Measurements from ENCODE around the gene ARID5B. TPM values are rescaled to one million over a fixed set of nuclear protein-coding genes. Genes with fewer than 3 reads are reported as not detected.

The ARID5B gene
- total RNA-seq, 2 experiments from 2014 or later = 71.1 to 73.9 TPM

DNA sequence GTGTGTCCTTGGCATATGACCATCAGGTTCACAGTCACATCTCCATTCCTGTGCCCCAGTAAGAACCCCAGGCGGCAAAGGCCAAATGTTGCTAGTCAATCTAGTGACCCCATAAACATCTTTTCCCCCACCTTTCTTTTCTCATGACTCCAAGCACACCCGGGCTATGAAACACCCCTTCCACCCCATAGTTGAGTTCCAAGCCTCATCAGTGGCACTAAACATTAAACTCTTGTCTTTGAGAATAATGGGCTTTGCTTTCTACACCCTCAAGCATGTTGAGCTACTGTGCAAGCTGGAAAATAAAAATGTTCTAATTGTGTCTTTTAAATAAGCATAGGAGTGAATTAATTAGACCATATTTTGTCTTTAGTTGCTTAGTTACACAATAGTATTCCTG lies 9.4 kb downstream of the ARID5B start:
- ChIA-PET POLR2A (interaction anchor here (0.5 to 1.2 kb wide), 3 partner anchors 9 to 136 kb away, joined by 3 read pairs; partner anchors contain the start of gene ARID5B), CTCF (no interaction called here)
- H3K27me3 Mint-ChIP-seq = no peaks in the 10 kb centered on the region
- H3K9me3 Mint-ChIP-seq = no peaks in the 10 kb centered on the region
- H3K4me1 Mint-ChIP-seq = peaks cover 45% of the 10 kb centered on the region
- peaks cover 77% of the 10 kb centered on the region for H3K36me3 Mint-ChIP-seq (ENCODE audit: low read depth)
- H3K27ac Mint-ChIP-seq = no peak overlapping the region
- no peak for DNase-seq
- no peak overlapping the region for H3K4me3 Mint-ChIP-seq

DNA sequence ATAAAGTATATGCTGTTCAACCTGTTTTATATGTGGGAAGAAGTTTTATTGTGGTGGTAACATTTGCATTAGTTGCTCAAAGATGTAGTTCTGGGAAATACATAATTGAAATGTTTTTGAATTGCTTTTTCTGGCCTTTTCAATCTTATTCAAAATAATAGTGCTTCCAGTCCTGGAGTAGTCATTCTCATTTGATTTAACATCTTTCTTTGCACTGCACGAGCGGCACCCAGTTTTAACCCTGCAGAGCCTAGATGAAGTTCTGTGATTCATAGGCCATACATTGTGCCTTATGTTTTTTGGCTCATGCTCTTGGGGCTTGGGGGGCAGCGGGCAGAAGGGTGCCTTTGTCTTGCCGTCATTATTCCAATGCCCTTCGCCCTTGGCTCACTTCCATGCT lies 9.9 kb downstream of the ARID5B start:
- Mint-ChIP-seq H3K4me3 (no peak overlapping the region), H3K9me3 (no peaks in the 10 kb centered on the region), H3K4me1 (peaks cover 44% of the 10 kb centered on the region), H3K27ac (no peak overlapping the region), H3K36me3 (ENCODE audit: low read depth) (peaks cover 80% of the 10 kb centered on the region), H3K27me3 (no peaks in the 10 kb centered on the region)
- DNase-seq = no peak
- ChIA-PET CTCF (no interaction called here), POLR2A (interaction anchor here (0.6 to 1.2 kb wide), 2 partner anchors 9 to 135 kb away, joined by 3 read pairs; partner anchors contain the start of gene ARID5B)

DNA sequence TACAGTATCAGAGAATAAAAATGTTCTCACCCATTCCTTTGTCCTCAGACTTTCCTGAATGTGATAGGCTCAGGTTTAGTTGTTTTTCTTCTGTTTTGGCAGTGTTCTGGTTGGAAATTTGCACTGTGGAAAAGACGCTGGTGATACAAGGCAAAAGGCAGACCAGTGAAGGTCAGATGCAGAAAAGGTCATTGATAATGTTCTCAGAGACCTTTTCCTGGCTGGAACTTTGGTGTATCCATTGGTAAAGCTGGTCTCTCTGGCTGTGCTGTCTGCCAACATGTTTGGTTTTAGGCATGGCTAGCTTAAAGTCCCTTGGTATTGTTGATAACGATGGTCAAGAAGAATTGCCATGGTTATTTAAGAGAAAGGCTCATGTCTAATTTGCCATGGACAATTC lies 11.5 kb downstream of the ARID5B start:
- POLR2A ChIA-PET = interaction anchor here (1.3 kb wide), 1 partner anchor 9 kb away, joined by 4 read pairs; no protein-coding TSS in a partner anchor
- CTCF ChIA-PET = no interaction called here
- peaks cover 51% of the 10 kb centered on the region for H3K4me1 Mint-ChIP-seq

DNA sequence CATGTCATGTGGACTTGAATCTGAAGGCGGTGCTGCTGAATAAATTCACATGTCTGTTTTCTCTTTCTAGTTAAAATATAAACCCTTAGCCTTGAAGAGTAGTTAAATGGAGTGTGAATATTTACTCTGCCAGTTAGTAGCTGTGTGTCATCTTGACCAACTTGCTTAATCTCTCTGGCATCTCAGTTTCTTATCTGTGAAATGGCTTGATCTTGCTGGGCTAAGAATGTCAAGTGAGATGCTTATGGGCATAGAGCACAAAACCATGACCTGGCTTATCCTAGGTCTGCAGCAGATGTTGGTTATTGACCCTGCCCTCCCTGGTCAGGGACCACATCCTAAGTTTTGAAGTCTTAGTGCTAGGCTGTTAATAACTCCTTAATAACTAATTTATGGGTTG lies 16.6 kb downstream of the ARID5B start:
- no peaks in the 10 kb centered on the region for H3K27me3 Mint-ChIP-seq
- POLR2A ChIA-PET = no interaction called here
- CTCF ChIA-PET = interaction anchor here (0.5 kb wide), 1 partner anchor 120 kb away, joined by 3 read pairs; no protein-coding TSS in a partner anchor
- peaks cover 86% of the 10 kb centered on the region for H3K36me3 Mint-ChIP-seq (ENCODE audit: low read depth)
- H3K9me3 Mint-ChIP-seq = peaks cover 6% of the 10 kb centered on the region
- DNase-seq = no peak
- H3K27ac Mint-ChIP-seq = no peak overlapping the region
- H3K4me3 Mint-ChIP-seq = no peak overlapping the region
- peaks cover 47% of the 10 kb centered on the region for H3K4me1 Mint-ChIP-seq

More for the DNA sequence above, 11.5 kb downstream of the ARID5B start:
- H3K4me3 Mint-ChIP-seq = no peak overlapping the region
- peaks cover 86% of the 10 kb centered on the region for H3K36me3 Mint-ChIP-seq (ENCODE audit: low read depth)
- H3K27me3 Mint-ChIP-seq = no peaks in the 10 kb centered on the region
- no peak overlapping the region for H3K27ac Mint-ChIP-seq
- H3K9me3 Mint-ChIP-seq = peaks cover 5% of the 10 kb centered on the region
- no peak for DNase-seq

DNA sequence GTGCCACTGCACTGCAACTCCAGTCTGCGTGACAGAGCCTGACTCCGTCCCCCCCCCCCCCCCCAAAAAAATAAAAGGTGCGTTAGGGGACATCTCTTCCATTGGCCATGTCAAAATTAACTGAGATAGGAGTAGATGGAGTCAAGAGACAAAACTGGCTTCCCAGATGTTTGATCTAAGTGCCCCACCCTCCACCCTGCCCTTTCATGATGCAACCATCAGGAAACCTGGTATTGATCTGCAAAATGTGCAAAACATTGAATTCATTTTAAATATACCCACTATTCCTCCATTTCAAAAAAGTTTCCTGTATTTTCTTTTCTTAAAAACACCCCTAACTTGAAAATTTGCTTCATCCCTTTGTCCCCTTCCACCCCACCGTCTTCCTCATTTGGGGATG lies 17.5 kb downstream of the ARID5B start:
- ChIA-PET CTCF (no interaction called here), POLR2A (no interaction called here)
- DNase-seq = no peak
- peaks cover 6% of the 10 kb centered on the region for H3K9me3 Mint-ChIP-seq
- no peak overlapping the region for H3K4me3 Mint-ChIP-seq
- H3K27ac Mint-ChIP-seq = peak overlapping the region; percentile 41
- peaks cover 51% of the 10 kb centered on the region for H3K4me1 Mint-ChIP-seq
- no peaks in the 10 kb centered on the region for H3K27me3 Mint-ChIP-seq
- H3K36me3 Mint-ChIP-seq (ENCODE audit: low read depth) = peaks cover 86% of the 10 kb centered on the region

DNA sequence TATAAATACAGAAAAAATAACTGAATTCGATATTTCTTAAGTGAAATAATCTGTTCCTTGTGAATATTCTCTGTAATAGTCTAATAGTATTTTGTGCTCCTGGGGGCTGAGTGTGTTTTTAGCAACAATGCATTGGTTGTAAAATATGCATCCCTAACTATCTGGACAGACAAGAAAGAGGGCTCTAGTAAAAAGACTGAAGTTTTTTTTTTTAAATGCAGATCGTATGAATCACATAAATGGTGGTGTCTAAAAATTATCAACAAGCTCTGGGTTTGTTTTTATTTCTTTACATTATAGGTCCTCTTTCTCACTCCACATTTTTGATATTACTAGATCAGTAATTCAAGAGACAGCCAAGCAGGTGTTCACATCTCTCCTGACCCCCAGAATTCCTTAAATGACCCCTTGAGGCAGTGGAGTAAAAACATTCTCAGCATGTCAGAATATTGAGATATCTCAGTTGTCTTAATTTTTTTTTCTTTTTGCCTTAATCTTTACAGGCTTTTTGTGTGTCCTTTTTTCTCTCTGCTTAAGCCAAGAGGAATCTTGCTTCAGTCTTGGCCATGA lies 18.2 kb downstream of the ARID5B start:
- H3K4me3 Mint-ChIP-seq = no peak overlapping the region
- peaks cover 8% of the 10 kb centered on the region for H3K9me3 Mint-ChIP-seq
- peaks cover 53% of the 10 kb centered on the region for H3K4me1 Mint-ChIP-seq
- H3K27ac Mint-ChIP-seq = no peak overlapping the region
- H3K36me3 Mint-ChIP-seq (ENCODE audit: low read depth) = peaks cover 86% of the 10 kb centered on the region
- CTCF ChIA-PET = interaction anchor here (0.6 to 1.0 kb wide), 2 partner anchors 14 to 341 kb away, joined by 3 read pairs; no protein-coding TSS in a partner anchor
- H3K27me3 Mint-ChIP-seq = no peaks in the 10 kb centered on the region
- POLR2A ChIA-PET = no interaction called here
- no peak for DNase-seq

DNA sequence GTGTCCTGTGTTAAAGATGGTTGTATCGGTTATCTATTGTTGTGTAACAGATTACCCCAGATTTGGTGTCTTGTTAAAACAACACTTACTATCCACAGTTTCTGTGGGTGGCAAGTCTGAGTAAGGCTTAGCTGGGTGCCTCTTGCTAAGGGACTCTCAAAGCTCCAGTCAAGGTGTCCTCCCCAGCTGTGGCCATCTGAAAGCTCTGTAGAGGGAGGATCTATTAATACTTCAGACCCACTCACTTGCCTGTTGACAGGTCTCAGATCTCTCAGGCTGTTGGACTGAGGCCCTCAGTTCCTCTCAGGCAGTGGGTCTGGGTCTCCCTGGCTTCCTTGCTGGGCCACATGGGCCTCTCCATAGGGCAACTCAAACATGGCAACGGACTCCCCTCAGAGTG lies 19.6 kb downstream of the ARID5B start:
- Mint-ChIP-seq H3K27ac (no peak overlapping the region), H3K27me3 (no peaks in the 10 kb centered on the region), H3K9me3 (peaks cover 8% of the 10 kb centered on the region), H3K4me1 (peaks cover 49% of the 10 kb centered on the region), H3K36me3 (ENCODE audit: low read depth) (peaks cover 86% of the 10 kb centered on the region), H3K4me3 (no peak overlapping the region)
- ChIA-PET POLR2A (interaction anchor here (1.1 kb wide), 1 partner anchor 12 kb away, joined by 4 read pairs; no protein-coding TSS in a partner anchor), CTCF (no interaction called here)
- no peak for DNase-seq

DNA sequence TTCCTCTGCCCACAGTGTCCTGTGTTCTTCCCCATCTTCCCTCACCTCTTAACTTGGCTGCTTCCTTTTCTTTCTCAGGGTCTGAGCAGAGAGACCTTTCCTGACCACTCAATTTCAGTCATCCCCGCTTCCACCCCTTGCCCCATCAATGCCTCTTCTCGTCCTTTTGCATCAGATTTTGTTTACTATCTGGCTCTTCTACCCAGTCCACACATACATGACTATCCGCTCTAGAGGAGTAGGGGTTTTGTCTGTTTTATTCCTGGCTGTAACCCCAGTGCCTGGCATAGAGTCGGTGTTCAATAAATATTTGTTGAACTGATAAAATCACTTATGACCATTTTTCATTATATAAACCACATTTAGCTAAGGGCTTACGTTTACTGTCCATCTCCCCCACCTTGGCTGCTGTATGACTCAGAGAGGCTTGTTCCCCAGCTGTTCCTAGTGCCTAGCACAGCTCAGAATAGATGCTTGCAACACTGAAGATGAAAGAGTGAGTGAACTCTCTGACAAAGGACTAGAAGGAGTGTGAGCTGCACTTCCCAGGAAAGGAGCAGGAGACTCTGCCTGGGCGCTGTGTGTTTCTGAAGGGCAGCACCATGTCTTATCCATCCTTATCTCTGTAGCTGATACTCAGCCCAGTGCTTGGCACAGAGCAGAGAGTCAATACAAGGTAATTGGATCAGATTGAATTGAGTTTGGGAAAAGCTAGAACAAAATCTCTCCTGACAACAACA lies 21.9 kb downstream of the ARID5B start:
- Mint-ChIP-seq H3K4me3 (no peak overlapping the region), H3K4me1 (peaks cover 34% of the 10 kb centered on the region), H3K27ac (no peak overlapping the region), H3K36me3 (ENCODE audit: low read depth) (peaks cover 81% of the 10 kb centered on the region), H3K9me3 (peaks cover 2% of the 10 kb centered on the region), H3K27me3 (no peaks in the 10 kb centered on the region)
- ChIA-PET POLR2A (interaction anchor here (0.7 to 2.0 kb wide), 6 partner anchors 10 to 23 kb away, joined by 3 to 9 read pairs (median 3); no protein-coding TSS in a partner anchor), CTCF (interaction anchor here (1.2 kb wide), 1 partner anchor 27 kb away, joined by 3 read pairs; no protein-coding TSS in a partner anchor)
- DNase-seq = no peak

DNA sequence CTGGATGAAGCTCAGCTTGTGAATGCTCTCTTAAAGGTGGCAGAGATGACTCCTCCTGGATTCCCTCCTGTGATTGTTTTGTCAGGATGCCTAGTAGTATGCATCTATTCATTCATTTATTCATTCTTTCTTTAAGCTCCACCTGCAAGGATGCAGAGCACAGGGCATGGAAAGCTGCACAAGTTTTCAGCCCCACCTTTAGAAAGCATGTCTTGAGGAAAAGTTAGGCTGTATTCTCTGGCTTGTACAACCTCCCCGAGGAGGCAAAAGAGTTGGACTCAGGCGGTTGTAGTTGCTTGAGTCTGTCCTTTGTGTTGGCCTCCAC lies 22.4 kb downstream of the ARID5B start:
- Mint-ChIP-seq H3K4me1 (peaks cover 32% of the 10 kb centered on the region), H3K36me3 (ENCODE audit: low read depth) (peaks cover 83% of the 10 kb centered on the region), H3K27me3 (no peaks in the 10 kb centered on the region), H3K9me3 (peaks cover 2% of the 10 kb centered on the region), H3K27ac (no peak overlapping the region), H3K4me3 (no peak overlapping the region)
- no peak for DNase-seq
- ChIA-PET POLR2A (interaction anchor here (0.7 to 2.0 kb wide), 6 partner anchors 9 to 24 kb away, joined by 3 to 9 read pairs (median 3); no protein-coding TSS in a partner anchor), CTCF (interaction anchor here (1.2 kb wide), 1 partner anchor 27 kb away, joined by 3 read pairs; no protein-coding TSS in a partner anchor)

DNA sequence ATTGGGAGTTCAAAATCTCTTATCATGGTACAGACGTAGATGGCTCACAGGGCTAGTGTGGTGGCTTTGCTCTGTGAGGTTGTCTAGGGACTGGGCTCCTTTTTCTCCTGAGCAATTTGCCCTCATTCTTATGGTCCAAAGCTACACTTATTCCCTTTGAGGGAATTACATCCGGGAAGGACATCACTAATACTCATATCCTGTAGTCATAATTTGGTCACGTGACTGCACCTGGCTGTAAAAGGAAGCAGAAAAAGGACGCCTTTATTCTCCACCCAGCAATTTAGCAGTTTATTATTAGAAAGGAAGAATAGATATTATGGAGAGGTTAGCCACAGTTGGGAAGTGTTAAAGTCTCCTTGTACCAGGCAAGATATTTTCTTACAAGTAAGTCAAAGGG lies 28.1 kb downstream of the ARID5B start:
- Mint-ChIP-seq H3K27ac (no peak overlapping the region), H3K36me3 (ENCODE audit: low read depth) (peaks cover 81% of the 10 kb centered on the region), H3K9me3 (no peaks in the 10 kb centered on the region), H3K4me3 (no peak overlapping the region), H3K4me1 (peaks cover 52% of the 10 kb centered on the region), H3K27me3 (no peaks in the 10 kb centered on the region)
- ChIA-PET CTCF (interaction anchor here (1.9 kb wide), 1 partner anchor 33 kb away, joined by 4 read pairs; no protein-coding TSS in a partner anchor), POLR2A (no interaction called here)
- no peak for DNase-seq

DNA sequence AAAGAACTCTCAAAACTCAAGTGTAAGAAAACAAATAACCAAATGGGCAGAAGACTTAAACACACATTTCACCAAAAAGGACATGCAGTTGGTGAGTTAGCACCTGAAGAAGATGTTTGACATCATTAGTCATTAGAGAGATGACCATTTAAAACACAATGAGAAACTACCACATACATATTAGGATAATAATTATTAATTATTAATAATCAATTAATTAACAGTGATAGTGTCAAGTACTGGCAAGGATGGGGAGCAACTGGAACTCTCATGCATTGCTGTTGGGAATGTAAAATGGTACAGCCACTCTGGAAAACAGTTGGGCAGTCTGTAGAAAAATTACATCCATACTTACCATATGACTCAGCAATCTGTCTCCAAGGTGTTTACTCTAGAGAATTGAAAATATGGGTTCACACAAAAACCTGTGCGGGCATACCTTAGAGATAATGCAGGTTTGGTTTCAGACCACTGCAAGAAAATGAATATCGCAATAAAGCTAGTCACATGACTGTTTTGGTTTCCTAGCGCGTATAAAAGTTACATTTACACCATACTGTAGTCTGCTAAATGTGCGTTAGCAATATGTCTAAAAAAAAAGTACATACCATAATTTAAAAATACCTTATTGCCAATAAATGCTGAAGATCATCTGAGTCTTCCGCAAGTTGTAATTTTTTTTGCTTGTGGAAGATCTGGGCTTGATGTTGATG lies 30.3 kb downstream of the ARID5B start:
- H3K9me3 Mint-ChIP-seq = no peaks in the 10 kb centered on the region
- peak overlapping the region; percentile 12 for H3K27ac Mint-ChIP-seq
- H3K4me3 Mint-ChIP-seq = no peak overlapping the region
- POLR2A ChIA-PET = interaction anchor here (2.8 to 18.0 kb wide), 2 partner anchors 30 to 61 kb away, joined by 18 to 382 read pairs; partner anchors contain the start of gene ARID5B
- H3K4me1 Mint-ChIP-seq = peaks cover 57% of the 10 kb centered on the region
- H3K27me3 Mint-ChIP-seq = no peaks in the 10 kb centered on the region
- H3K36me3 Mint-ChIP-seq (ENCODE audit: low read depth) = peaks cover 69% of the 10 kb centered on the region
- CTCF ChIA-PET = interaction anchor here (0.6 kb wide), 1 partner anchor 180 kb away, joined by 3 read pairs; no protein-coding TSS in a partner anchor
- DNase-seq = no peak

DNA sequence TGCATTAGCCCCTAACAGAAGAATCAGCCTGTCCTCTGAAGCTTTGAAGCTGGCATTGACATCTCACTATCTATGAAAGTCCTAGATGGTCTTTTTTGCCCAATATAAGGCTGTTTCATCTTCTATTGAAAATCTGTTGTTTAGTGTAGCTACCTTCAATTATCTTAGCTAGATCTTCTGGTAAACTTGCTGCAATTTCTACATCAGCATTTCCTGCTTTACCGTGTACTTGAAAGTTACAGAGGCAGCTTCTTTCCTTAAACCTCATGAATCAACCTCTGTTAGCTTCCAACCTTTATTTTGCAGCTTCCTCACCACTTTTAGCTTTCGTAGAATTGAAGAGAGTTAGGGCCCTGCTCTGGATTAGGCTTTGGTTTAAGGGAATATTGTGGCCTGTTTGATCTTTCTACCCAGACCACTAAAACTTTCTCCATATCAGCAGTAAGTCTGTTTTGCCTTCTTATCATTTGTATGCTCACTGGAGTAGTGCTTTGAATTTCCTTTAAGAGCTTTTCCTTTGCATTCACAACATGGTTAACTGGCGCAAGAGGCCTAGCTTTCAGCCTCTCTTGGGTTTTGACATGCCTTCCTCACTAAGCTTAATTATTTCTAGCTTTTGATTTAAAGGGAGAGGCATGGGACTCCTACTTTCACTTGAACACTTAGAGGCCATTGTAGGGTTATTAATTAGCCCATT lies 32.5 kb downstream of the ARID5B start:
- H3K27me3 Mint-ChIP-seq = no peaks in the 10 kb centered on the region

More for the DNA sequence above, 32.5 kb downstream of the ARID5B start:
- Mint-ChIP-seq H3K27ac (peak overlapping the region; percentile 80), H3K36me3 (ENCODE audit: low read depth) (peaks cover 67% of the 10 kb centered on the region), H3K9me3 (no peaks in the 10 kb centered on the region), H3K4me1 (peaks cover 79% of the 10 kb centered on the region), H3K4me3 (peak overlapping the region; percentile 34)
- CTCF ChIA-PET = interaction anchor here (0.8 to 2.2 kb wide), 11 partner anchors 8 to 311 kb away, joined by 3 to 8 read pairs (median 4); partner anchors contain the start of gene ARID5B
- no peak for DNase-seq
- POLR2A ChIA-PET = interaction anchor here (0.7 to 18.0 kb wide), 19 partner anchors 9 to 250 kb away, joined by 3 to 382 read pairs (median 5); partner anchors contain the start of gene ARID5B

All from activated CD4-positive, alpha-beta memory T cell treated with anti-CD3 and anti-CD28 coated beads, Interleukin-2, amount 10 ng/mL, durations not matched to agents 7 days and 5 days (primary cell).